Ovary (tissue), 9 donors: ENCODE data around the gene CTDP1. TPM values are rescaled to one million over a fixed set of nuclear protein-coding genes. Genes with fewer than 3 reads are reported as not detected.
"Not testable (repeated sequence)": the region's sequence is repeated elsewhere in the genome, so short reads cannot be mapped to it uniquely, and the experiment has no call there.

Experiments
- DNase-seq, 5 donors: peaks; one replicate each; pipeline ENCODE4 v3.0.0-alpha.2; 2019 to 2020
- H3K27ac ChIP-seq, 2 donors: fragments of 200-600 bp; one replicate each; pipeline versions ENCODE4 v1.5.1 to v1.8.0; 2019 to 2022
- H3K27me3 ChIP-seq: fragments of 200-600 bp; one replicate; pipeline ENCODE4 v1.8.0; 2022
- H3K36me3 ChIP-seq: fragments of 200-600 bp; sonication (generic); one replicate; pipeline ENCODE4 v1.5.1; 2019
- H3K4me1 ChIP-seq: one replicate; pipeline ENCODE4 v1.8.1; 2013; ENCODE audit warnings: mild to moderate bottlenecking, moderate library complexity; ENCODE audit not compliant: insufficient read depth
- H3K4me3 ChIP-seq: fragments of 200-600 bp; sonication (generic); one replicate; pipeline ENCODE4 v1.5.1; 2017
- H3K9me3 ChIP-seq, 2 donors: fragments of 200-600 bp in 1 of 2; sonication (generic) in 1 of 2; one replicate each; pipeline versions ENCODE4 v1.5.1 to v1.8.1; 2013 to 2019; ENCODE audit warnings: mild to moderate bottlenecking in 1 of 2, moderate library complexity in 1 of 2
- CTCF ChIP-seq, 3 donors: fragments of 450-650 bp in 2 of 3; fragments of 200-600 bp in 1 of 3; IDR thresholded peaks; one replicate each; pipeline versions ENCODE4 v1.5.1 to v1.8.0; 2016 to 2022; ENCODE audit warnings: antibody characterized with exemption in 3 of 3, mild to moderate bottlenecking in 1 of 3
- EP300 ChIP-seq: sonication (generic); formaldehyde crosslinking; IDR thresholded peaks from one replicate; pipeline ENCODE4 v1.6.1; 2017; ENCODE audit warnings: antibody characterized with exemption
- POLR2A ChIP-seq: fragments of 450-650 bp; IDR thresholded peaks from one replicate; pipeline ENCODE4 v1.6.1; 2017; ENCODE audit warnings: antibody characterized with exemption, mild to moderate bottlenecking, moderate library complexity
- WGBS, 3 donors: extraction: QIAGEN DNeasy Blood & Tissue Kit in 1 of 3; methylation state at CpG; one replicate each; pipeline versions ENCODE4 v1.1.5 to v1.1.7; 2013 to 2017; 5-methylcytosine and 5-hydroxymethylcytosine counted together
- intact Hi-C, 4 donors: fragments of 100-400 bp; cut with DNase I; formaldehyde crosslinking; loops; one replicate each; pipeline versions ENCODE4 v1.11.0 to v1.15.1; 2022 to 2023
- polyA plus RNA-seq, 2 donors: library from polyadenylated mRNA; stranded (reverse); fragments of 200-250 nt in 1 of 2; fragments of 350-450 nt in 1 of 2; fragmentation: Illumina TruSeq in 1 of 2; extraction: RNeasy Lipid Tissue Mini Kit (QIAGEN cat#74804) in 1 of 2; gene quantifications; one replicate each; pipeline ENCODE4 v1.2.3, GENCODE V29; 2013 to 2014
- total RNA-seq, 7 donors: library from RNA; depleted of rRNA in 2 of 7; stranded (reverse); fragments of >200 nt in 2 of 7; fragmentation: NEBNext Ultra II Directional in 3 of 7; extraction: Animal tissue kit (Norgen Biotek cat#: 25700) in 3 of 7; gene quantifications; one replicate each; pipeline versions ENCODE4 v1.1.0 to v1.2.4, GENCODE V29; 2016 to 2023
- donor health status: DM: no; HTN: no; CAD: no; lungs with moderate emphysema.
- donor health status: DM: no; HTN: no; CAD: no.
- donor health status: Bipolar disorder and iron deficiency.
- donor health status: DM: yes; HTN: yes; CAD: no.
- donor health status: DM: no; HTN: no; CAD: no.
- donor health status: DM: yes; HTN: yes; CAD: no.

The CTDP1 gene
- total and polyA plus RNA-seq, 9 donors = 2.5 to 15.2 (median 11.2) TPM

GRCh38 chr18:79749251-79750191 lies 69.9 kb downstream of the CTDP1 start:
- no peaks in the 10 kb centered on the region for H3K36me3 ChIP-seq
- no peaks in the 10 kb centered on the region for H3K4me1 ChIP-seq
- 77 to 83% (median 78%) methylated on average over 48 to 49 of the region's 49 CpGs for WGBS, 3 donors
- H3K9me3 ChIP-seq = no peaks in the 10 kb centered on the region
- no peak overlapping the region for H3K4me3 ChIP-seq
- intact Hi-C loops = no loop called here
- TF ChIP-seq CTCF (IDR thresholded peaks at IDR 0.05) (no peak), EP300 (no peak), POLR2A (no peak)
- H3K27ac ChIP-seq = no peak overlapping the region
- DNase-seq = peak in 1 of 5 donors; percentile 31
- H3K27me3 ChIP-seq = no peaks in the 10 kb centered on the region

- Histone ChIP-seq H3K36me3 (no peaks in the 10 kb centered on the region), H3K27ac (no peak overlapping the region), H3K9me3 (peaks cover 0 to 6% of the 10 kb centered on the region in 2 donors), H3K27me3 (no peaks in the 10 kb centered on the region), H3K4me3 (no peak overlapping the region), H3K4me1 (no peaks in the 10 kb centered on the region)
- intact Hi-C loops = no loop called here
- DNase-seq = no peak
- WGBS, 3 donors = 88 to 89% (median 89%) methylated on average over 11 to 13 of the region's 13 CpGs
- TF ChIP-seq EP300 = no peak
- TF ChIP-seq POLR2A = no peak
- no peak for TF ChIP-seq CTCF (IDR thresholded peaks at IDR 0.05)
These were observed 71.5 kb downstream of the CTDP1 start for GRCh38 chr18:79750980-79751571.

- H3K9me3 ChIP-seq, DNase-seq, H3K36me3 ChIP-seq, H3K4me1 ChIP-seq, H3K27ac ChIP-seq, H3K27me3 ChIP-seq, intact Hi-C loops, H3K4me3 ChIP-seq: not testable (repeated sequence)
- 94 to 97% (median 95%) methylated on average over 16 to 17 of the region's 20 CpGs for WGBS, 3 donors
These were observed 72.4 kb downstream of the CTDP1 start for GRCh38 chr18:79751918-79752578.

GRCh38 chr18:79752946-79753345 lies 73.3 kb downstream of the CTDP1 start:
- H3K27ac ChIP-seq, H3K9me3 ChIP-seq, intact Hi-C loops, H3K4me1 ChIP-seq, DNase-seq, H3K36me3 ChIP-seq, H3K4me3 ChIP-seq, H3K27me3 ChIP-seq: not testable (repeated sequence)
- WGBS, 3 donors = 89 to 95% (median 93%) methylated on average over 6 to 8 of the region's 8 CpGs

GRCh38 chr18:79753391-79753851 lies 73.8 kb downstream of the CTDP1 start:
- H3K4me3 ChIP-seq = no peak overlapping the region
- intact Hi-C loops = no loop called here
- H3K9me3 ChIP-seq = peaks cover 0 to 6% of the 10 kb centered on the region in 2 donors
- TF ChIP-seq POLR2A (no peak), EP300 (no peak), CTCF (IDR thresholded peaks at IDR 0.05) (no peak)
- peak in 1 of 5 donors; percentile 4 for DNase-seq
- H3K36me3 ChIP-seq = no peaks in the 10 kb centered on the region
- no peaks in the 10 kb centered on the region for H3K27me3 ChIP-seq
- no peaks in the 10 kb centered on the region for H3K4me1 ChIP-seq
- no peak overlapping the region for H3K27ac ChIP-seq
- WGBS, 3 donors = 90 to 96% (median 92%) methylated on average over 27 of the region's 27 CpGs
